GM10266 (cell line): ENCODE measurements around the gene FOXO6.

Experiments
- DNase-seq: peaks from one replicate; pipeline ENCODE4 v3.0.0; 2012; ENCODE audit errors: extremely low spot score
- TF ChIP-seq, protein P1 (sequence below): IDR thresholded peaks from 2 replicates; pipeline ENCODE4 v1.5.1; 2012; ENCODE audit warnings: mild to moderate bottlenecking, low read depth; ENCODE audit not compliant: control insufficient read depth, insufficient read depth; ENCODE audit errors: missing control alignments

Gene FOXO6

DNA sequence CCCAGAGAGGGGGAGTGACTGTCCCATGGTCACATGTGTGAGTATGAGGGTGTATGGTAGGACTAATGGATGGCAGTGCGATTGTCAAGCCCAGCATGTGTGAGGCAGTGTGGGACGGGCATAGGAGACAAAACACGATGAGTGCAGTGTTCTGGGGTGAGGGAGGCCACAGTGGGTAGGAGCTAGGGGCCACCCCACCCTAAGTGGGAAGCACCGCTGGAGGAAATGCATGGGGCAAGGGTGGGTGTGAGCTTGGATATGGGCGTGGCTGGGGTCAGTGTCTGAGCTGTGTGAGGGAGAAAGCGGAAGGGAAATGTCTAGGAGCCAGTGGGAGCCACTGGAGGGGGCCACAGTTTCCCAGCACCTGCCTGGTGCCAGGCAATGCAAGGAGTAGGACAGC lies 56.5 kb downstream of the FOXO6 start:
- no peak for DNase-seq
- TF ChIP-seq, protein P1, sequence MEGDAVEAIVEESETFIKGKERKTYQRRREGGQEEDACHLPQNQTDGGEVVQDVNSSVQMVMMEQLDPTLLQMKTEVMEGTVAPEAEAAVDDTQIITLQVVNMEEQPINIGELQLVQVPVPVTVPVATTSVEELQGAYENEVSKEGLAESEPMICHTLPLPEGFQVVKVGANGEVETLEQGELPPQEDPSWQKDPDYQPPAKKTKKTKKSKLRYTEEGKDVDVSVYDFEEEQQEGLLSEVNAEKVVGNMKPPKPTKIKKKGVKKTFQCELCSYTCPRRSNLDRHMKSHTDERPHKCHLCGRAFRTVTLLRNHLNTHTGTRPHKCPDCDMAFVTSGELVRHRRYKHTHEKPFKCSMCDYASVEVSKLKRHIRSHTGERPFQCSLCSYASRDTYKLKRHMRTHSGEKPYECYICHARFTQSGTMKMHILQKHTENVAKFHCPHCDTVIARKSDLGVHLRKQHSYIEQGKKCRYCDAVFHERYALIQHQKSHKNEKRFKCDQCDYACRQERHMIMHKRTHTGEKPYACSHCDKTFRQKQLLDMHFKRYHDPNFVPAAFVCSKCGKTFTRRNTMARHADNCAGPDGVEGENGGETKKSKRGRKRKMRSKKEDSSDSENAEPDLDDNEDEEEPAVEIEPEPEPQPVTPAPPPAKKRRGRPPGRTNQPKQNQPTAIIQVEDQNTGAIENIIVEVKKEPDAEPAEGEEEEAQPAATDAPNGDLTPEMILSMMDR = no peak

DNA sequence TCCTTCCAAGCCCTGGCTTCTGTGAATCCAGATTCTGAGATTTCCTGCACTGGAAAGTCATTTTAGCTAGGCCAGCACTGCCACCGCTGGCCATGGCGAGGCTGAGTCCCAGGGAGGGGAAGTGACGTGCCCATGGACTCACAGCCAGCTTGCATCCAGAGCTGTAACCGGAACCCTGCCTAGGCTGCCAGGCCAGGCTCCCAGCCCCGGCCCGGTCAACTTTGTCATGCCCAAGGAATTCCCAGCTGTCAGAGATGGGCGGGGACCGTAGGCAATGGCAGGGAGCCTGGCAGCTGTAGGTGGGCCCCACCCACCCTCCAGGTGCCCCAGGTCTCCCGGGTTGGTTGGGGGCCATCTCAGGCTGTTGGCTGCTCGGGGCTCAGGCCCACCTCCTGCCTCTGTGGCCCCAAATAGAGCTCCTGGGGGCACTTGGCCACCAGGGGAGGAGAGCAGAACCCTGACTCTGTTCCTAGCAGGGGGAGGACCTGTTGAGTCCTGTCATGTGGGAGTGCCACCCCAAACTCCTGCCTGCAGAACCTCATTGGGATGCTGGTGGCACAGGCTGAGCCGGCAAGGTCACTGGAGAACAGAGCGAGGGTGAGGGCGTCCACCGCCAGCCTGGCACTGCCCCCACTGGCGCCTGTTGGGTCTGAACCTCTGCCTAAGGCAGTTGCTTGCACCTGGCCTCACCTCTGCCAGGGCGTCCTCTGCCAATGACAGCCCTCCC lies 57.8 kb downstream of the FOXO6 start:
- no peak for DNase-seq
- TF ChIP-seq, protein P1 = no peak

DNA sequence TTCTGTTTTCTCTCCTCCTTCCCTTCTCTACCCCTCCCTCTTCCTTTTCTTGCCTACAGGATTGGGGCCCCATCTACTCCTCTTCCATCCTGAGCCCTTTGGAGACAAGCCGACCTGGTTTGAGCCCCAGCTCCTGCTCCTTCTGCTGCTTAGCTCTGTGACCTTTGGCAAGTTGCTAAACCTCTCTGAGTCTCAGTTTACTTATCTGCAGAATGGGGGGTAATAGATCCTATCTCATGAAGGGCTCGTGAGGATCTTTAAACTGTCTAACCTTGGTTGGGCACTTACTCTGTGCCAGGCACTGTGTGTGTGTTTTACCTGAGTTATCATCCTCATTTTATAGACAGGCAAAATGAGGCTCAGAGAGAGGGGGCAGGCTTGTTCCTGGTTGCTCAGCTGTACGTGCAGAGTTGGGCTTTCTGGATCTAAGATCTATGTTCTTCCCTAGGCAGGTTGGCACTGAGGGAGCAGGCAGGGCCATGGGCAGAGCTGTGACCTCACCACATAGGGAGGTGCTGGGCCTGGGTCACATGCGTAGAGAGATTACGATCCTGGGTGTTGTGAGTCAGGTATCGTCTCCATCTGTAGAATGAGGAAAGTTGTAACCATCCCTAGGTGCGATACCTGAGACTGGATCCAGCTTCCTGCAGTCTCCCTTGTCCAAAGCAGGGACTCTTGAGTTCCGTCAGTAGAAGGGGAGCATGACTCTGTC lies 58.5 kb downstream of the FOXO6 start:
- TF ChIP-seq, protein P1 = no peak

DNA sequence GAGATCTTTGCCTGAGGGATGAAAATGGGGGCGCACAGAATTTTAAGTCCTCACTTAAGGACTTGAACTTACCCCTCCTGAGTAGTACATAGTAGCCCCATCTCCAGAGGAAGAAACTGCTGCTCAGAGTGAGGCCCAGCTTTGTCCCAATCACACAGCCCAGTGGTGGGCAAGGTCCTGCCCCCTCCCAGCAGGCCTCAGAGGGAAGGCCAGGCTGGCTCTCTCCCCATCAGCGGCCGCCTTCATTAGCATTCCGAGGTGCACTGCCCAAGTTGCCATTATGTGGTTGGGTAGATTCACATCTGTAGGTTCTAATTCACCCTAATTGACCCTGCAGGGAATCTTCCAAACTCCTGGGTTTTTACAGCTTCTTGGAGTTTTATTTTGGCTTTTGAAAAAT lies 59.1 kb downstream of the FOXO6 start:
- DNase-seq = no peak
- TF ChIP-seq, protein P1 = no peak

More for the DNA sequence above, 58.5 kb downstream of the FOXO6 start:
- DNase-seq = no peak

DNA sequence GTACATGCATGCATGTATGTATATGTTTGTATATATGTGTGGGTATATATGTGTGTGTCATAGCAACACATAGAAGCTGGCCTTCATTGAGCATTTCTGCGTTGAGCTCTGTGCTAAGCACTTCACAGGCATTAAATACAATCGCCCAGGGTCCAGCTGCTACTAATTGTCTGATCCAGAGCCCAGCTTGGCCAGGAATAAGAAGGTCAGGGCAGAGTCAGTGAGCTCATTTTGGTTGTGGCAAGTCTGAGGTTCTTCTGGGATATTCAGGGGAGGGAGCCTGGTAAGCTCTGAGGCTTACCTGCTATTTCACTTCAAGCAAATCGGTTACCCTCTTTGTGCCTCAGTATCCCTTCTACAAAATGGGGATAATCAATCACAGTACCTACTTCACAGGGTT lies 59.6 kb downstream of the FOXO6 start:
- TF ChIP-seq, protein P1 = no peak
- no peak for DNase-seq

DNA sequence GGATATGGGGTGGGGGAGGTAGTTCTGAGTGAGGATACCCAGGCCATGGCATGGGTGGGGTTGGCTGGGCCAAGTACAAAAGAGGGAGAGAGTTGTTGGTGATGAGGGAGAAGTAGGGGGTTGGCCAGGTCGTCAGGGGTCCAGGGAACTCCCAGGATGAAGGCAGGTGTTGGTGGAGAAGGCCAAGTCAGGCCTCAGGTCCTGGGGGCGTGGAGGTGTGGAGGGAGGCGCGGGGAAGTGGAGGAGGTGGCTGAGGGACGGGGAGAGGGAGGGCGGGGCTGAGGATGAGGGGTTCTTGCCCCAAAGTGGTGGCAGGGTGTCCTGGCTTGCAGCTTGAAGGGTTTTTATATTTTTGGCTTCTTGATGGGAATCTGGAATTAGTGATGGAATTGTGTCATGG lies 61.1 kb downstream of the FOXO6 start:
- TF ChIP-seq, protein P1 = no peak
- DNase-seq = no peak
